NCI-H1092 treated with DMSO at 0.1 percent for 48 hours (cell line): ENCODE data around the gene SMOC2.
"Not testable (repeated sequence)": the region's sequence is repeated elsewhere in the genome, so short reads cannot be mapped to it uniquely, and the experiment has no call there.

ENCODE experiments used
- DNase-seq: peaks from one replicate; lab custom pipeline; 2025; lab: John Stamatoyannopoulos, UW

The SMOC2 gene

GRCh38 chr6:168518348-168518745, 77.4 kb downstream of the SMOC2 start:
- DNase-seq, result no peak

GRCh38 chr6:168518867-168519266, 77.9 kb downstream of the SMOC2 start:
- DNase-seq, result no peak

- no peak for DNase-seq
Measured at GRCh38 chr6:168520233-168520632, 79.2 kb downstream of the SMOC2 start.

GRCh38 chr6:168524571-168525001, 83.6 kb downstream of the SMOC2 start:
- no peak for DNase-seq

DNA sequence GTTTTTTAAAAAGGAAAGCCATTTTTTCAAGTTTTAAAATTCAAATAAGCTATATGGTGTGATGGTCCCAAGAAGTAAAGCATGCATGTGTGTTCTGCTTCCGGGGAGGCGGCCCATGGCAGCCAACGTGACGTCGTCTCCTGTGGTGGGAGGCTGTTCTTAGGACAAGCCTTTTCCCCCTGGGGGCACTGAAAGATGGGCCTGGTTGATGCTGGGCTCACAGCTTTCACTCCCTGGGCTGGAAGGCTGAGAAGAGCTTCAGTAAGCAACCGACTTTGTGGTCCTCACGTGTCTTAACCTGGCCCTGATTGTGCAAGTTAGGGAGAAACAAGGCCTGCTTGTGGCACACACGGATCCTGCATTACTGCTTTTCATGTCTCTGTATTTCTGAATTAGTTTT, 84.1 kb downstream of the SMOC2 start:
- DNase-seq, result no peak

DNA sequence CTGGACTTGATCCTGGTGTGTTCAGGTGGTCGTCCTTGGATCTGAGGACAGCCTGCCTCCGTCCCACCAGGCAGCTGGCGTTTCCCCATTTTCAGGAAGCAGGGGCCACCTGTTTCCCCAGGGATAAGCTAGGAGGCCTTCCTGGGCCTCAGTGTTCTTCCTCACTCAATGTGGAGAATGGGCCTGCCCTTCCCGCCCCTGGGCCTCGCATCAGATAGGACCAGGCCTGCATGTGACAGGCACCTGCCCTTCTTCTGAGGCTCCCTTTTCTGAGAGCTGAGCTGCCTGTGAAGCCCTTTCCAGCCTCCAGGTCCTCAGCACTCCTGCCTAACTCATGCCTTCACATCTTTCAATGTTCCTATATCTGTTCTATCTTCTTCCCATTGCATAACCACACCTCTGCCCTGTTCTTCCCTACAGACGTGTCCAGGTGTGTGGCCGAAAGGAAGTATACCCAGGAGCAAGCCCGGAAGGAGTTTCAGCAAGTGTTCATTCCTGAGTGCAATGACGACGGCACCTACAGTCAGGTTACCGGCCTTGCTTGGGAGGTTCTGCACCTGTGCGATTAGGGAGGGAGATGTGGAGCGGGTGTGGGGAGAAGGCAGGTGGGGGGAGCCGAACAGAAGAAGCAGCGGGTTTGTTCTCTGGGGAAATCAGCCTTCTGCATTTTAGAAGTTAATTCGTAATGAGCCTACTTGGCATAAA, 85.1 kb downstream of the SMOC2 start:
- peak; percentile 77 for DNase-seq

DNA sequence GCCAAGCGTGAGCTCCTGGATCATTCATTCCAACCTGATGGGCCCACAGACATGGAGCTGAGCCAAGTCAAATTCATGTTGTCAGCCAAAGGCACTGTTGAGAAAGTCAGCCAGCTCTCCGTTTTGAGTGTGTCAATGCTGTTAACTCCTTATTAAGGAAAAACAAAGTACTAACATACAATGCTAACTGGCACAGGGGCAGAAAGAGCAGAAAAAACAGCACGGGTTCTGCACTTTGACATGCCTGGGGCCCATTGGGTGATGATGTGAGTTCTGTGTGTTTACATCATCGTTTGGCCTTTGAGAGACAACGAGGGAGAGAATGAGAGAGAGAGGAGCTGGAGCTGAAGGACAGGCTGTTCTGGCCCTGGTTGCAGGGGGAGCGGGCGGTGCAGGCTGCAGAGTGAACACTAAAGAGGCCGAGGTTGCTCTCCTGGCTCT, 85.9 kb downstream of the SMOC2 start:
- DNase-seq, result peak; percentile 97

GRCh38 chr6:168527451-168528210, 86.6 kb downstream of the SMOC2 start:
- no peak for DNase-seq

- DNase-seq, result no peak
Measured at GRCh38 chr6:168528474-168529095, 87.6 kb downstream of the SMOC2 start.

DNA sequence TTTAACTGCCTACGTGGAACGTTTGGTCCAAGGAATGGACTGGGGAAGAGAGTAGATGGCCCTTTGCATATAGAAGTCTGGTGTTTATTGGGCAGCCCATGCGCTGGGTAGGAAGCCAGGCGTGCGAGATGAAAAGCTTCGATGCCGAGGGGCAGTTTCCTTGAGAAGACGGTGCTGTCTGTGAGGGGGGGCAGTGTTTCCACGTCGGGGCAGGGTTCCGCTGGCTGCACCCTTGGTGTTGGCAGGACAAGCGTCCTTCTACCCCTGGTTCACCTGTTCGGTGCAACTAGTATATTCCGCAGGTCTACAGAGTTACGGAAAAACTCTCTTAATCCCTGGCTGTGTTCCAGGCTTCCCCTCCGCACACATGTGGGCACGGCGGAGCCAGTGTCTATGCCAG, 88.2 kb downstream of the SMOC2 start:
- DNase-seq, result no peak

- no peak for DNase-seq
Measured at GRCh38 chr6:168530653-168531071, 89.7 kb downstream of the SMOC2 start.

DNA sequence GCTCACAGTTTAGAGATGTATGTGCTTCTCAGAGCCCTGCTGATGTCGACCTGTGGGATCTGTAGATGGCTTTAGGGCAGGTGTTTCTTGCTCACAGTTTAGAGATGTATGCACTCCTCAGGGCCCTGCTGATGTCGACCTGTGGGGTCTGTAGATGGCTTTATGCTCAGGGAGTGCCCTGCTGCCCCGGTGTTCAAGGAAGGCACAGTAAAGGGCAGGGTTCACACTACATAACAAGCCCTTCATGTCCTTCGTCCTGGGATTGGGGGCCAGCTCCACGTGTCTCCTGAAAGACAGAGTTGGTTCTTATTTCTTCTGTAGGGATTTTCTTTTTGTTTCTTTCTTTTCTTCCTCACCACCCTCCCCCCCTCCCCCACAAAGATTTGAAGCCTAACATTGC, 91.1 kb downstream of the SMOC2 start:
- no peak for DNase-seq

GRCh38 chr6:168533414-168533813, 92.4 kb downstream of the SMOC2 start:
- peak; percentile 69 for DNase-seq

DNA sequence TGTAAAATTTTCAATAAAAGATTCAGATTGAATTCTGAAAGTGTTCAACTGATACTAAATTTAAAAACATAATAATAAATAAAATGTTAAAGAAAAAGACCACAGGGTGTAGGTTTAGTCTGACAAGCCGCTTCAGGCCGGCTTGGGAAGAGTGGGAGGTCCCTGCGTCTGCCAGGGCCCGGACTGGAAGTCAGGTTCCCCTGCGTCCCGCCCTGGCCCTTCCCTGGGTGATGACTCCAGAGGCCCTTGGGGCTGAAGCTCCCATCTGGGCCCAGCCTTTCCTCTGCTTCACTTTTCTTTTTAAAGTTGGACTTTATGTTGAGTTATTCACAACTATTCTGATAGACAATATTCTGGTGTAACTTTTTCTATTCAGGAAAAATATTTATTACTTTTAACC, 93.3 kb downstream of the SMOC2 start:
- no peak for DNase-seq

- no peak for DNase-seq
Measured at GRCh38 chr6:168535711-168536110, 94.7 kb downstream of the SMOC2 start.

DNA sequence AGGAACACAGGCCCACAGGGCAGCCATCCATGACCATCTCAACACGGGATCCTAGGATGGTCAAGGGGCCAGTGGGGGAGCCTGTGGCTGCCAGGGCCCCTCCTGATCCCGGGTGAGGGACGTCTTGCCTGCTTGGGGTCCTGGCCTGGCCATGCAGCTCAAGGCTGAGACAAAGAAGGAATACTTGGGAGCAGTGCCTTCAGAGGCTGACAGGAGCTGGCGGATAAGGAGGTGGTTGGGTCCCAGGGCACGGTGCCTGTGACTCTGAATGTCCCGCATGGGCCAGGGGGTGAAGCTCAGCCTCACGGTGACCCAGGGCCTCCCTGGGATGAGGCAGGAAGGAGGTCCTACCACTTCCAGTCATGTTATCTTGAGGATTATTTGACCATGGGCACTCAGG, 95.2 kb downstream of the SMOC2 start:
- no peak for DNase-seq

DNA sequence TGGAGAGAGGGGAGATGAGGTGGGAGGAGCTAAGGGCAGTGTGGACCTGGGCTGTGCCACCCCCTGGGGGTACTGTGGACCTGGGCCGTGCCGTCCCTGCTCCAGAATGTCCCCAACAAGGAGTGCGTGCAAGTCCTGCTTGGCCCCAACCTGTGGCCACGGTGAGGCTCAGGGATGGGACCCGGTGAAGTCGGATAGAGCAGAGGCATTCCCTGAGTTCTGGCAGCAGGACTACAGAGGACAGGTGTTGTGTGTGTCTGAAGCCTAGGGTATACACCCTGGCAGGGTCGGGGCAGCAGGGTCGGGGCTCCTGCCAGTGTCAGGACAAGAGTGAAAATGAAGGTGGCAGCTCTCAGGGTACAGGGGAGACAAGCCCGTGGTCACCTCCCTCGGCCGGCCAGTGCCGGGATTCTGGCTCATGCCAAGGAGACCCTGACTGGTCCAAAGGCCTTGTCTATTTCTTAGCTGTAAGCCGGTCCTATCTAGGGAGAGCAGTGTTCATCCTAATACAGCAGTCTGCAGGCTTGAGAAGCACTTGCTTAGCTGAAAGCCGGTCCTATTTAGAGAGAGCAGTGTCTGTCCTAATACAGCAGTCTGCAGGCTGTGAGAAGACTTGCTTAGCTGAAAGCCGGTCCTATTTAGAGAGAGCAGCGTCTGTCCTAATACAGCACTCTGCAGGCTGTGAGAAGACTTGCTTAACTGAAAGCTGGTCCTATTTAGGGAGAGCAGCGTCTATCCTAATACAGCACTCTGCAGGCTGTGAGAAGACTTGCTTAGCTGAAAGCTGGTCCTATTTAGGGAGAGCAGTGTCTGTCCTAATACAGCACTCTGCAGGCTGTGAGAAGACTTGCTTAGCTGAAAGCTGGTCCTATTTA, 95.9 kb downstream of the SMOC2 start:
- DNase-seq, result no peak

GRCh38 chr6:168537540-168537884, 96.5 kb downstream of the SMOC2 start:
- DNase-seq, result no peak

DNA sequence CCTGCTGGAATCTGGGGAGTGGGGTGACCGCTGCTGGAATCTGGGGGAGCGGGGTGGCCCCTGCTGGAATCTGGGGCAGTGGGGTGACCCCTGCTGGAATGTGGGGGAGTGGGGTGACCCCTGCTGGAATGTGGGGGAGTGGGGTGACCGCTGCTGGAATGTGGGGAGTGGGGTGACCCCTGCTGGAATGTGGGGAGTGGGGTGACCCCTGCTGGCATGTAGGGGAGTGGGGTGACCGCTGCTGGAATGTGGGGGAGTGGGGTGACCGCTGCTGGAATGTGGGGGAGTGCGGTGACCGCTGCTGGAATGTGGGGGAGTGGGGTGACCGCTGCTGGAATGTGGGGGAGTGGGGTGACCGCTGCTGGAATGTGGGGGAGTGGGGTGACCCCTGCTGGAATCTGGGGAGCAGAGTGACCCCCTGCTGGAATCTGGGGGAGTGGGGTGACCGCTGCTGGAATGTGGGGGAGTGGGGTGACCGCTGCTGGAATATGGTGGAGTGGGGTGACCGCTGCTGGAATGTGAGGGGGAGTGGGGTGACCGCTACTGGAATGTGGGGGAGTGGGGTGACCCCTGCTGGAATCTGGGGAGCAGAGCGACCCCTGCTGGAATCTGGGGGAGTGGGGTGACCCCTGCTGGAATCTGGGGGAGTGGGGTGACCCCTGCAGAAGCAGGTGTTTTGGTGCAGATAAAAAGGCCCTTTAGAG, 97.4 kb downstream of the SMOC2 start:
- DNase-seq, result not testable (repeated sequence)

DNA sequence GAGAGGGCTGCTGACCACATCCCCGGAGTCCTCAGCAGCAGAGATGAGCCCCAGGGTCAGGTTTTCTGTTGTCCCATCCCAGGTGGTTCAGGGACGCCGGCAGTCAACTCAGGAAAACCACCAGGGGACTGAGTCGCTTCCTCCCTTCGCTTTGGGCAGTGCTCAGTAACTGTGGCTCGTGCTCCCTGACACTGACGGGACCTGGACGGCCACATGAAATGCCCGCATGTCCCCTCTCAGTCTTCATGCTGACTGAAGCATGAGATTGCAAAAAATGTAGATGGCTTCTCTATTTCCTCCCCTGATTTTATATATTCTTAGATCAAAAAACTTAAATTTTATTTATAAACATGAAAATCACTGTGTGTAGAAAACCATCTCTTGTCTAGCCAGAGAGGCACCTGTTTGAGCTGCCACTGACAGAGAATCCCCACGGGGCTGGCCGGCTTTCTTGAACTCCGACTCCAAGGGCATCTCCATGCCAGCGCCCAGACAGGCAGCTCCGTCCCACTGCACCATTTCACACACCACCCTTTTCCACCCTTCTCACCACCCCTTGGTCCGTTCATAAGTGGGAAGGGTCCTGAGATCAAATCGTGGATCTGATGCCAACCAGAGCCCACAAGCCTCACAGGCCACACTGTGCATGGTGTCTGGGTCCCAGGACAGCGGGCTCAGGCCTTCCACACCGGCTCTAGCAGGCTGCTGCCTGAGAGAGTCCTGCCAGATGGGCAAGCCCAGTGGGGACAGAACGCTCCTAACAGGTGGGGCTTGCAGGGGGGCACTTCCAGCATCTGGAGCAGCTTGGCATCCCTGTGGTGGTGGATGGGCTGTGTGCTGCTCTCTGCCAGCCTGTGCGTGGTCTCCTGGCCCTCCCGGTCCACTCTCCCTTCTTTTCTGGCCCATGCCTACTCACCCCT, 98.2 kb downstream of the SMOC2 start:
- DNase-seq, result no peak
